ENCODE results near the gene MEF2D. TPM values are rescaled to one million over a fixed set of nuclear protein-coding genes. Genes with fewer than 3 reads are reported as not detected.

Gene MEF2D
- total and polyA plus RNA-seq, 2 donors (not counting 1 experiment from before 2014, with no cell fraction given) = 65.6 to 128 TPM

DNA sequence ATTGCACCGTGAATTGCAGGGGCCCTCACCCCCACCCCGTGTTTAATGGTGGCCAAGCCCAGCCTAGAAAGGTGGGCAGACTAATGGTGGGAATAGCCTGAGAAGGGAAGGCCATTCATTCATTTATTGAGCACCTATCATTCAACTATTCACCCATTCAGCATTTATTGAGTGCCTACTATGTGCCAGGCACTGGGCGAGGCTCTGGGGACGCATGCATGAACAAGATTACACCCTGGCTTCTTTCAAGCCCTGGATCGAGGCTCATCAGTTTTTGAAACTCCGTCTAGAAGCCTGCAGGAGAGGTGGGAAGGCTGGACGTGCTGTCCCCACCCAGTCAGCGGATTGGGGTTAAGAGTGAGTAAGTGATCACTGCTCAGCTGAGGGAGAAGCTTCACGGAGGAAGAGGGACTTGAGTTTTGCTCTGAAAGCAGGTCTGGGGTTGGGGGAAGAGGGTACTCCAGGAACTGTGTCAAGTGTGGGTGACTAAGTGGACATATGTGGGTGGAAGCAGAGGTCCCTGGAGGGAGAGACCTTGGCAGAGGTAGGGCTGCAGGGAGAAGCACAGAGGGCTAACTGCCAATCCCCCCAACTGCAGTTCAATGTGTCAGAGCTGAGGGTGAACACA lies 35.6 kb downstream of the MEF2D start:
- H3K27ac ChIP-seq (ENCODE audit: low read length in 2 of 2) = no peak overlapping the region
- no peak overlapping the region for H3K4me2 ChIP-seq (replicated peaks; ENCODE audit: low read depth, low read length, poor library complexity, severe bottlenecking)
- DNase-seq = no peak
- no peak overlapping the region for H2AFZ ChIP-seq (ENCODE audit: insufficient read depth, low read depth, low read length, poor library complexity, severe bottlenecking)
- peaks cover 0 to 45% of the 10 kb centered on the region in 2 experiments for H3K36me3 ChIP-seq (replicated peaks in 1 of 2; ENCODE audit: control extremely low read depth in 1 of 2, control insufficient read depth in 1 of 2, extremely low read depth in 1 of 2, insufficient read depth in 2 of 2, low read length in 1 of 2)
- Mint-ChIP-seq H3K27me3 (no peaks in the 10 kb centered on the region), H3K27ac (peak overlapping the region; percentile 2), H3K4me1 (peaks cover 8% of the 10 kb centered on the region), H3K9me3 (ENCODE audit: insufficient read depth) (no peaks in the 10 kb centered on the region), H3K4me3 (no peak overlapping the region)
- WGBS (ENCODE audit: insufficient coverage) = over 99% methylated on average over 7 of the region's 9 CpGs
- H3K4me3 ChIP-seq (ENCODE audit: control extremely low read depth in 1 of 5, extremely low read depth in 1 of 5, insufficient read depth in 1 of 5, low read depth in 2 of 5, low read length in 4 of 5) = no peak overlapping the region
- no peaks in the 10 kb centered on the region for H3K4me1 ChIP-seq (ENCODE audit: control insufficient read depth in 2 of 2, insufficient read depth in 2 of 2, low read length in 2 of 2)
- ChIA-PET CTCF (interaction anchor here (0.8 to 1.8 kb wide), 3 partner anchors 16 to 141 kb away, joined by 4 to 9 read pairs (median 4); no protein-coding TSS in a partner anchor), POLR2A (no interaction called here)
- intact Hi-C loops (cut with micrococcal nuclease) = no loop called here
- TF ChIP-seq, protein P1, sequence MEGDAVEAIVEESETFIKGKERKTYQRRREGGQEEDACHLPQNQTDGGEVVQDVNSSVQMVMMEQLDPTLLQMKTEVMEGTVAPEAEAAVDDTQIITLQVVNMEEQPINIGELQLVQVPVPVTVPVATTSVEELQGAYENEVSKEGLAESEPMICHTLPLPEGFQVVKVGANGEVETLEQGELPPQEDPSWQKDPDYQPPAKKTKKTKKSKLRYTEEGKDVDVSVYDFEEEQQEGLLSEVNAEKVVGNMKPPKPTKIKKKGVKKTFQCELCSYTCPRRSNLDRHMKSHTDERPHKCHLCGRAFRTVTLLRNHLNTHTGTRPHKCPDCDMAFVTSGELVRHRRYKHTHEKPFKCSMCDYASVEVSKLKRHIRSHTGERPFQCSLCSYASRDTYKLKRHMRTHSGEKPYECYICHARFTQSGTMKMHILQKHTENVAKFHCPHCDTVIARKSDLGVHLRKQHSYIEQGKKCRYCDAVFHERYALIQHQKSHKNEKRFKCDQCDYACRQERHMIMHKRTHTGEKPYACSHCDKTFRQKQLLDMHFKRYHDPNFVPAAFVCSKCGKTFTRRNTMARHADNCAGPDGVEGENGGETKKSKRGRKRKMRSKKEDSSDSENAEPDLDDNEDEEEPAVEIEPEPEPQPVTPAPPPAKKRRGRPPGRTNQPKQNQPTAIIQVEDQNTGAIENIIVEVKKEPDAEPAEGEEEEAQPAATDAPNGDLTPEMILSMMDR (IDR thresholded peaks at IDR 0.05) = no peak
- no peak for TF ChIP-seq EZH2 (IDR thresholded peaks at IDR 0.05; ENCODE audit: borderline replicate concordance, insufficient read depth, low read depth, low read length, poor library complexity, severe bottlenecking)
- no peak overlapping the region for H3K9ac ChIP-seq (ENCODE audit: low read length)
- no peak for ATAC-seq (ENCODE audit: low read depth)
- no peaks in the 10 kb centered on the region for H3K79me2 ChIP-seq (ENCODE audit: control insufficient read depth, insufficient read depth, low read length)
- peaks cover 44% of the 10 kb centered on the region for H4K20me1 ChIP-seq (ENCODE audit: control insufficient read depth, insufficient read depth, low read length, poor library complexity, severe bottlenecking)
- H3K27me3 ChIP-seq (replicated peaks in 1 of 4; ENCODE audit: control extremely low read depth in 1 of 4, control insufficient read depth in 3 of 4, insufficient read depth in 4 of 4, low read length in 3 of 4) = no peaks in the 10 kb centered on the region
- no peaks in the 10 kb centered on the region for H3K9me3 ChIP-seq (ENCODE audit: control extremely low read depth in 1 of 3, control insufficient read depth in 2 of 3, insufficient read depth in 1 of 3, low read length in 2 of 3)

DNA sequence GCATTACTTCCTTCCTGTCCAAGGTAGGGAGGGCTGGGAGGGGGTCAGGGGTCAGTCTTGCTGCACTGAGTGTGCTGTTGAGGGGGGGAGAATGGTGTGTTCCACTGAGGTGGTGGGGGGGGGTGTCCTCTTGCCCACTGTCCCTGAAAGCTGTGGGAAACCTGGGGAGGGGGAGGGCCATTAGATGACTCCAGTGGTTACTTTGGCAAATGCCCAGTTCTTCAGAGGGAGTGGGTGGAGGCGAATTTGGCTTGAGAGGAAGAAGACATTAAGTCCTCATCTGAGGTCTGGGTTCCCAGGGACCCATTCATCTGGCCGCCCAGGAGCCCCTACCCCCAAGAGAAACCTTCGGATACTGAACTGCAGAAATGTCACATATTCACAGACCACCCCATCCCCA lies 36.2 kb downstream of the MEF2D start:
- Histone ChIP-seq H3K4me3 (ENCODE audit: control extremely low read depth in 1 of 5, extremely low read depth in 1 of 5, insufficient read depth in 1 of 5, low read depth in 2 of 5, low read length in 4 of 5) (no peak overlapping the region), H3K27ac (ENCODE audit: low read length in 2 of 2) (no peak overlapping the region), H3K9ac (ENCODE audit: low read length) (no peak overlapping the region), H4K20me1 (ENCODE audit: control insufficient read depth, insufficient read depth, low read length, poor library complexity, severe bottlenecking) (peaks cover 40% of the 10 kb centered on the region), H3K27me3 (replicated peaks in 1 of 4; ENCODE audit: control extremely low read depth in 1 of 4, control insufficient read depth in 3 of 4, insufficient read depth in 4 of 4, low read length in 3 of 4) (no peaks in the 10 kb centered on the region), H3K36me3 (replicated peaks in 1 of 2; ENCODE audit: control extremely low read depth in 1 of 2, control insufficient read depth in 1 of 2, extremely low read depth in 1 of 2, insufficient read depth in 2 of 2, low read length in 1 of 2) (peaks cover 0 to 40% of the 10 kb centered on the region in 2 experiments), H3K4me1 (ENCODE audit: control insufficient read depth in 2 of 2, insufficient read depth in 2 of 2, low read length in 2 of 2) (no peaks in the 10 kb centered on the region), H3K9me3 (ENCODE audit: control extremely low read depth in 1 of 3, control insufficient read depth in 2 of 3, insufficient read depth in 1 of 3, low read length in 2 of 3) (no peaks in the 10 kb centered on the region), H2AFZ (ENCODE audit: insufficient read depth, low read depth, low read length, poor library complexity, severe bottlenecking) (no peak overlapping the region), H3K79me2 (ENCODE audit: control insufficient read depth, insufficient read depth, low read length) (no peaks in the 10 kb centered on the region), H3K4me2 (replicated peaks; ENCODE audit: low read depth, low read length, poor library complexity, severe bottlenecking) (no peak overlapping the region)
- no peak for ATAC-seq (ENCODE audit: low read depth)
- ChIA-PET CTCF (interaction anchor here (1.0 kb wide), 1 partner anchor 19 kb away, joined by 4 read pairs; no protein-coding TSS in a partner anchor), POLR2A (no interaction called here)
- 94% methylated on average over 3 of the region's 3 CpGs for whole genome bisulfite sequencing (ENCODE audit: insufficient coverage)
- no peak for DNase-seq
- Mint-ChIP-seq H3K27me3 (no peaks in the 10 kb centered on the region), H3K4me1 (peaks cover 8% of the 10 kb centered on the region), H3K27ac (no peak overlapping the region), H3K4me3 (no peak overlapping the region), H3K9me3 (ENCODE audit: insufficient read depth) (no peaks in the 10 kb centered on the region)
- TF ChIP-seq, protein P1 (IDR thresholded peaks at IDR 0.05) = no peak
- no peak for TF ChIP-seq EZH2 (IDR thresholded peaks at IDR 0.05; ENCODE audit: borderline replicate concordance, insufficient read depth, low read depth, low read length, poor library complexity, severe bottlenecking)
- intact Hi-C loops (cut with micrococcal nuclease) = no loop called here
